Esophagus squamous epithelium (tissue), 5 donors: ENCODE results near the gene HEG1. TPM values are rescaled to one million over a fixed set of nuclear protein-coding genes. Genes with fewer than 3 reads are reported as not detected.
"Not testable (repeated sequence)": the region's sequence is repeated elsewhere in the genome, so short reads cannot be mapped to it uniquely, and the experiment has no call there.

Experiments
- DNase-seq: peaks from one replicate; lab custom pipeline; 2025; lab: John Stamatoyannopoulos, UW
- H3K27ac ChIP-seq, 4 donors: fragments of 200-600 bp; sonication (generic); one replicate each; pipeline ENCODE4 v1.5.1; 2016 to 2019; ENCODE audit warnings: mild to moderate bottlenecking in 1 of 4
- H3K27me3 ChIP-seq, 4 donors: fragments of 200-600 bp; sonication (generic); 1 replicate in 3 of 4; 2 replicates in 1 of 4; pipeline versions ENCODE4 v1.5.1 to v1.6.0; 2017 to 2021; ENCODE audit warnings: antibody characterized with exemption in 1 of 4
- H3K36me3 ChIP-seq, 3 donors: fragments of 200-600 bp; sonication (generic); one replicate each; pipeline ENCODE4 v1.5.1; 2016 to 2019
- H3K4me1 ChIP-seq, 3 donors: fragments of 200-600 bp; sonication (generic); one replicate each; pipeline ENCODE4 v1.5.1; 2017 to 2019
- H3K4me3 ChIP-seq, 4 donors: fragments of 200-600 bp; sonication (generic); 1 replicate in 3 of 4; 2 replicates in 1 of 4; pipeline ENCODE4 v1.5.1; 2016 to 2019; ENCODE audit warnings: mild to moderate bottlenecking in 2 of 4, moderate library complexity in 1 of 4
- H3K9me3 ChIP-seq, 3 donors: fragments of 200-600 bp; sonication (generic); one replicate each; pipeline ENCODE4 v1.5.1; 2016 to 2019
- POLR2A ChIP-seq, 4 donors: fragments of 450-650 bp; IDR thresholded peaks; one replicate each; pipeline ENCODE4 v1.6.1; 2017; ENCODE audit warnings: antibody characterized with exemption in 4 of 4, mild to moderate bottlenecking in 4 of 4, moderate library complexity in 3 of 4
- WGBS, 2 donors: methylation state at CpG; one replicate each; pipeline ENCODE4 v1.1.5; 2018; 5-methylcytosine and 5-hydroxymethylcytosine counted together
- intact Hi-C: fragments of 100-400 bp; cut with DNase I; formaldehyde crosslinking; loops from one replicate; pipeline ENCODE4 v1.15.0; 2022
- total RNA-seq, 4 donors: library from RNA; depleted of rRNA; stranded (reverse); fragments of >200 nt; gene quantifications; one replicate each; pipeline ENCODE4 v1.1.0, GENCODE V29; 2016
- TF ChIP-seq, protein P1 (sequence below), 6 experiments: fragments of 450-650 bp in 4 of 6; fragments of 200-600 bp in 2 of 6; sonication (generic) in 2 of 6; IDR thresholded peaks; one replicate each; pipeline ENCODE4 v1.5.1; 2016 to 2019; ENCODE audit warnings: antibody characterized with exemption in 6 of 6, mild to moderate bottlenecking in 4 of 6, moderate library complexity in 4 of 6
- donor health status: DM: yes; HTN: yes; CAD: no.

HEG1 gene
- total RNA-seq, 4 donors from 2014 or later, result 13.3 to 37.2 (median 22.5) TPM

DNA sequence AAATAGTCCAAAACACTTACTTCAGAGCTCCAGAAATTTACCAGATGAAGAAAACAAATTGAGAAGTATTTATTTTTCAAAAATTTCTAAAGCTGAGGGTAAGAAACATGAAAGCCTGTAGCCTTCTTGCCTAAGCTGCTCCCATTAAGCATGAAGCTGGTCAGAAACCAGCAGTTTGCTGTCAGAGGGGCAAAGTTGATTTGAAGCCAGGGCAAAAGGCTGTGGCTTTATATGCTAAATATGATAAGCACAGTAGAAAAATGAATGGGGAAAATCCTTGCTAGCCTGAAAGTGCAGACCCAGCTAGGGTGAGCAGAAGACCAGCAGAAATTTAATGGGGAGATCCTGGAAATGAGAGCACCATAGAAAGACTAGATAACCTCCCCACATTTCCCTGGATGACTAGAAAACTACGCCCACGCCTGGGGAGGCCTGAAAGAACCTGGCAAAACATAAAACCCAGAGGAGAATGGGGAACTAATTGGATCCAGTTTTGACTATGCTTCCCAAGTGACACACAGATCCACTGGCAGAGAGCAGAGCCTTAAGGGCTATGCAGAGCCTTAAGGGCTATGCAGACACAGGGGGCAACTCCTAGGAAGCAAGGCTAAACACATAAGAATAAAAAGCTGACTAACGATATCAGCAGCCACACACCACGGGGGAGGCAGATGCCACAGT lies 43.0 kb upstream of the HEG1 start:
- no peaks in the 10 kb centered on the region for H3K9me3 ChIP-seq
- H3K27me3 ChIP-seq, result no peaks in the 10 kb centered on the region
- H3K4me3 ChIP-seq, result no peak overlapping the region
- peaks cover 0 to 5% (median 0%) of the 10 kb centered on the region in 3 donors for H3K4me1 ChIP-seq
- WGBS, 2 donors, result 84 to 87% methylated on average over 4 of the region's 4 CpGs
- intact Hi-C loops, result no loop called here
- DNase-seq, result no peak
- H3K36me3 ChIP-seq, result no peaks in the 10 kb centered on the region
- H3K27ac ChIP-seq, result no peak overlapping the region
- TF ChIP-seq, protein P1, sequence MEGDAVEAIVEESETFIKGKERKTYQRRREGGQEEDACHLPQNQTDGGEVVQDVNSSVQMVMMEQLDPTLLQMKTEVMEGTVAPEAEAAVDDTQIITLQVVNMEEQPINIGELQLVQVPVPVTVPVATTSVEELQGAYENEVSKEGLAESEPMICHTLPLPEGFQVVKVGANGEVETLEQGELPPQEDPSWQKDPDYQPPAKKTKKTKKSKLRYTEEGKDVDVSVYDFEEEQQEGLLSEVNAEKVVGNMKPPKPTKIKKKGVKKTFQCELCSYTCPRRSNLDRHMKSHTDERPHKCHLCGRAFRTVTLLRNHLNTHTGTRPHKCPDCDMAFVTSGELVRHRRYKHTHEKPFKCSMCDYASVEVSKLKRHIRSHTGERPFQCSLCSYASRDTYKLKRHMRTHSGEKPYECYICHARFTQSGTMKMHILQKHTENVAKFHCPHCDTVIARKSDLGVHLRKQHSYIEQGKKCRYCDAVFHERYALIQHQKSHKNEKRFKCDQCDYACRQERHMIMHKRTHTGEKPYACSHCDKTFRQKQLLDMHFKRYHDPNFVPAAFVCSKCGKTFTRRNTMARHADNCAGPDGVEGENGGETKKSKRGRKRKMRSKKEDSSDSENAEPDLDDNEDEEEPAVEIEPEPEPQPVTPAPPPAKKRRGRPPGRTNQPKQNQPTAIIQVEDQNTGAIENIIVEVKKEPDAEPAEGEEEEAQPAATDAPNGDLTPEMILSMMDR (IDR thresholded peaks at IDR 0.05), result no peak
- no peak for TF ChIP-seq POLR2A (IDR thresholded peaks at IDR 0.05)

GRCh38 chr3:125090649-125091048 lies 34.9 kb upstream of the HEG1 start:
- TF ChIP-seq, protein P1 (IDR thresholded peaks at IDR 0.05), result no peak
- TF ChIP-seq POLR2A (IDR thresholded peaks at IDR 0.05), result no peak
- Histone ChIP-seq H3K27ac (no peak overlapping the region), H3K4me1 (peaks cover 0 to 4% (median 0%) of the 10 kb centered on the region in 3 donors), H3K27me3 (no peaks in the 10 kb centered on the region), H3K36me3 (peaks cover 0 to 13% (median 0%) of the 10 kb centered on the region in 3 donors), H3K4me3 (no peak overlapping the region), H3K9me3 (no peaks in the 10 kb centered on the region)
- intact Hi-C loops, result no loop called here
- DNase-seq, result no peak

DNA sequence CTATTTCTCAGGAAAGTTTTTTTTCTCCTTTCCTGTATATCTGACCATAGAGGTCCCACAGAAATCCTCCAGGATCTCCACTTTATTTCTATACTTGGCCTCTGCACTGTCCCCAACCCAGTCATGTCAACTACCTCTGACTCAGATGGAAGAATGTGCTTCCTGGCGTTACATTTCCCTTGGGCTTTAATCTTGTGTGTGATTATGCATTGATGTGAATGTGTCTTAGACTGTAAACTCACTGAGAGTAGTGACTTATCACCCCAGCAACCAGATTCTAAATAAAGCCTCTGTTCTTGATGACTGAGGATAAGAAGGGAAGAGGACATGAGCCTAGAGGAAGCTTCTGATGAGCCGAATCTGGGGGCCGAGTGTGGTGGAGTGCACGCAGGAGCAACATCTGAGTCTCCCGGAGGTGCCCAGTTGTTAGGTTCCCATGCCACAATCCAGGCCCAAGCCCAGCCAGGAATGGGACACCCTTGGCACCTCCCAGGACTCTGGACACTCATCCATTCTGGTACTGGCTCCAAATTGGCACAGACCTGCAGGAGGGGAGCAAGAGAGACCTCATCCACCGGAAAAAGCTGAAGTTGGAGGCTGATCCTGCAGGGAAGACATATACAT lies 32.1 kb upstream of the HEG1 start:
- WGBS, 2 donors, result 62 to 75% methylated on average over 3 to 6 of the region's 6 CpGs
- intact Hi-C loops, result no loop called here
- Histone ChIP-seq H3K27ac (no peak overlapping the region), H3K36me3 (peaks cover 0 to 21% (median 0%) of the 10 kb centered on the region in 3 donors), H3K4me1 (no peaks in the 10 kb centered on the region), H3K4me3 (no peak overlapping the region), H3K27me3 (no peaks in the 10 kb centered on the region), H3K9me3 (no peaks in the 10 kb centered on the region)
- TF ChIP-seq POLR2A (IDR thresholded peaks at IDR 0.05), result no peak
- TF ChIP-seq, protein P1 (IDR thresholded peaks at IDR 0.05), result no peak
- no peak for DNase-seq

- DNase-seq, result no peak
- Histone ChIP-seq H3K4me3 (no peak overlapping the region), H3K9me3 (no peaks in the 10 kb centered on the region), H3K36me3 (peaks cover 0 to 21% (median 0%) of the 10 kb centered on the region in 3 donors), H3K27me3 (no peaks in the 10 kb centered on the region), H3K27ac (no peak overlapping the region), H3K4me1 (no peaks in the 10 kb centered on the region)
- intact Hi-C loops, result no loop called here
- TF ChIP-seq POLR2A (IDR thresholded peaks at IDR 0.05), result no peak
- TF ChIP-seq, protein P1 (IDR thresholded peaks at IDR 0.05), result no peak
Observed at GRCh38 chr3:125085166-125085565, 29.4 kb upstream of the HEG1 start.

DNA sequence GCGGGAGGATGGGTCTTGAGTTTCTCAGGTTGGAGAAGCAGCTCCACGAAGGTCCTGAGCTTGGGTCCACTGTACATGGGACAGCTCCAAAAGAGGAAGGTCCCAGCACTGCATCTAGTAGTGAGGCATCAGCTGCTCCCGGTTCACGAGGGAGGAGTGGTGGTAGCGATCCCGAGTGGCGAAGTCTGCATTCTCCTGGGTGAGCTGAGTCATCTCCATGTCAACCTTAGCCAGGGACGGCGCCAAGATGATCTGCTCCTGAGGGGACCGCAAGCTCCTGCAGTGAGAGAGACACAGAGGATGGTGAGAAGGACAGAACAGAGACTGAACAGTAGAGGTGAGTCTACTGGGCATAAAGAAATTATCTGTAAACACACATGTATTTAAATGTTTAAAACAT lies 28.0 kb upstream of the HEG1 start:
- WGBS, 2 donors, result 76 to 79% methylated on average over 10 of the region's 10 CpGs
- TF ChIP-seq, protein P1 (IDR thresholded peaks at IDR 0.05), result no peak
- Histone ChIP-seq H3K9me3 (no peaks in the 10 kb centered on the region), H3K4me1 (no peaks in the 10 kb centered on the region), H3K36me3 (peaks cover 0 to 20% (median 0%) of the 10 kb centered on the region in 3 donors), H3K27me3 (no peaks in the 10 kb centered on the region), H3K4me3 (no peak overlapping the region), H3K27ac (no peak overlapping the region)
- intact Hi-C loops, result no loop called here
- no peak for DNase-seq

- H3K27me3 ChIP-seq, H3K9me3 ChIP-seq, H3K4me1 ChIP-seq, DNase-seq, intact Hi-C loops, H3K4me3 ChIP-seq, H3K27ac ChIP-seq: not testable (repeated sequence)
- H3K36me3 ChIP-seq, result peaks cover 0 to 20% (median 0%) of the 10 kb centered on the region in 3 donors
- WGBS, 2 donors, result 66 to 79% methylated on average over 4 of the region's 4 CpGs
Observed at GRCh38 chr3:125082339-125082738, 26.5 kb upstream of the HEG1 start.
